Measurements from ENCODE around the gene RAX.

Gene RAX

DNA sequence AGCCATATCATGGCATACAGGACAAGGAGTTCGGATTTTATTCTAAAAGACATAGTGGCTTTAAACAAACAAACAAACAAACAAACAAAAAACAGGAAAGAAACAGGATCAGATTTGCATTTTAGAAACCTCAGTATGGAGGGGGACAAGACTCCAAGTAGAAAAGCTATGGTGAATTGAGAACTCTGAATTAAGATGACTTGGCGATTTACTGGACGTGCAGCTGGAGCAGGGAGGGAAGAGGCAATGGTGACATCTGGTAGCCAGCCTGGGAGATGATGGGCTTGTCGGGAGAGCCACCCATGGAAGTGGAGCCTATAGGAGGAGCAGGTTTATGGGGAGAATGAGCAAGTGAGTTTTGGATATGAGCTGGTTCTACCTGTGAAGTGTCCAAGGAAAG, 32.0 kb upstream of the RAX start:
- TF ChIP-seq, protein P1, sequence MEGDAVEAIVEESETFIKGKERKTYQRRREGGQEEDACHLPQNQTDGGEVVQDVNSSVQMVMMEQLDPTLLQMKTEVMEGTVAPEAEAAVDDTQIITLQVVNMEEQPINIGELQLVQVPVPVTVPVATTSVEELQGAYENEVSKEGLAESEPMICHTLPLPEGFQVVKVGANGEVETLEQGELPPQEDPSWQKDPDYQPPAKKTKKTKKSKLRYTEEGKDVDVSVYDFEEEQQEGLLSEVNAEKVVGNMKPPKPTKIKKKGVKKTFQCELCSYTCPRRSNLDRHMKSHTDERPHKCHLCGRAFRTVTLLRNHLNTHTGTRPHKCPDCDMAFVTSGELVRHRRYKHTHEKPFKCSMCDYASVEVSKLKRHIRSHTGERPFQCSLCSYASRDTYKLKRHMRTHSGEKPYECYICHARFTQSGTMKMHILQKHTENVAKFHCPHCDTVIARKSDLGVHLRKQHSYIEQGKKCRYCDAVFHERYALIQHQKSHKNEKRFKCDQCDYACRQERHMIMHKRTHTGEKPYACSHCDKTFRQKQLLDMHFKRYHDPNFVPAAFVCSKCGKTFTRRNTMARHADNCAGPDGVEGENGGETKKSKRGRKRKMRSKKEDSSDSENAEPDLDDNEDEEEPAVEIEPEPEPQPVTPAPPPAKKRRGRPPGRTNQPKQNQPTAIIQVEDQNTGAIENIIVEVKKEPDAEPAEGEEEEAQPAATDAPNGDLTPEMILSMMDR (IDR thresholded peaks at IDR 0.05), result no peak
- TF ChIP-seq ZFX (IDR thresholded peaks at IDR 0.05; ENCODE audit: borderline replicate concordance), result no peak
- H3K27ac ChIP-seq, result no peak overlapping the region

- H3K27ac ChIP-seq, result no peak overlapping the region
- TF ChIP-seq, protein P1 (IDR thresholded peaks at IDR 0.05), result no peak
- no peak for TF ChIP-seq ZFX (IDR thresholded peaks at IDR 0.05; ENCODE audit: borderline replicate concordance)
Observed at GRCh38 chr18:59303656-59304195, 30.5 kb upstream of the RAX start.

- TF ChIP-seq, protein P1 (IDR thresholded peaks at IDR 0.05), result no peak
- TF ChIP-seq ZFX (IDR thresholded peaks at IDR 0.05; ENCODE audit: borderline replicate concordance), result no peak
- H3K27ac ChIP-seq, result no peak overlapping the region
Observed at GRCh38 chr18:59303006-59303405, 29.8 kb upstream of the RAX start.

GRCh38 chr18:59301929-59302328, 28.7 kb upstream of the RAX start:
- TF ChIP-seq, protein P1 (IDR thresholded peaks at IDR 0.05), result no peak
- no peak for TF ChIP-seq ZFX (IDR thresholded peaks at IDR 0.05; ENCODE audit: borderline replicate concordance)

DNA sequence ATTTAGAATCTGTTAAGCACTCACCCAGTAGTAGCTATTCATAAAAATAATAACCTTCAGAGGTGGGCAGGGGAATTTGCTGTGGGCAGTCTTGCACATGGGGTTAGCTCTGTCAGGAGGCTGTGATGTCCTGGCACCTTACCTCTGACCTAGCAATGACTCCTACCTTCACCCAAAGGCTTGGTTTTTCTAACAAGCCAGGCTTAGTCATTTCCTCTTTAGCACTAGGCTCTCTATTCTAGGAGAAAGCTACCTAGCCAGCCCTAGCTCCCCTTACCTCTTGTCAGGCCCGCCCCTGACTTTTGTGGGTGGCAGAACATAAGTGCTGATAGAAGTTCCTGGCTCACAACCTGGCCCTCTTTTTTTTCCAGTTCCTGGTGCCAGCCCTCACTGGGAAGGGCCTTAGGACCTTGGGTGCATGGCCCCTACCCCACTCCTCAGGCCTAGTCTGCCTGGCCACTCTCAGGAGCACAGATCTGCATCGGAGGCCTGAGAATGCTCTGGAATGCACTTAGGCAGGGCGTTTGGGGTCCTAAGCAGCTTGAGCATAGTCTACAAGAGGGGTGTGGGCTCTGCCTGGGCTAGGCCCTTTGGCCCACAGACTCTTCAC, 27.5 kb upstream of the RAX start:
- H3K27ac ChIP-seq, result no peak overlapping the region
- TF ChIP-seq ZFX (IDR thresholded peaks at IDR 0.05; ENCODE audit: borderline replicate concordance), result no peak
- TF ChIP-seq, protein P1 (IDR thresholded peaks at IDR 0.05), result no peak

More at GRCh38 chr18:59301929-59302328, 28.7 kb upstream of the RAX start:
- H3K27ac ChIP-seq, result no peak overlapping the region

- TF ChIP-seq ZFX (IDR thresholded peaks at IDR 0.05; ENCODE audit: borderline replicate concordance), result no peak
- TF ChIP-seq, protein P1 (IDR thresholded peaks at IDR 0.05), result no peak
- no peak overlapping the region for H3K27ac ChIP-seq
Observed at GRCh38 chr18:59298871-59299270, 25.6 kb upstream of the RAX start.

DNA sequence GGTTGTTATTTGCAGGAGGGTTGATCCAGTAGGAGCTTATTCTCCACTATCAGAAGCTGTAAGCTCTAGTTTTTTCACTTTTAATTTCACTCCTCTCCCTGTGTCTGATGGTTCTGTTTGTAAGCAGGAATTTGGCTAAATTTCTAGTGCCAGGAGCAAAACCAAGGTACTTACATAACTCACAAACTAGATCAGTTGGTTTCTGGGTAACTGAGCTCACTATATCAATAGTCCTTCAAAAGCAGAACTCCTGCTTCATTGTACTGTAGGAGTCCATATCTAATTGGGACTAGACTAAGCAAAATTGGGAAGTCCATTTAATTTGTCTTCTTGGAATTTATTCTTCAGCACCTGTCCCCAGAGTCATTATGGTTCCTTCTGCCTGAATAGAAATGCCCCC, 20.1 kb upstream of the RAX start:
- no peak for TF ChIP-seq ZFX (IDR thresholded peaks at IDR 0.05; ENCODE audit: borderline replicate concordance)
- TF ChIP-seq, protein P1 (IDR thresholded peaks at IDR 0.05), result no peak
- H3K27ac ChIP-seq, result no peak overlapping the region
